GM12865 (cell line): Measurements from ENCODE around the gene CNGB1.
"Not testable (repeated sequence)": the region's sequence is repeated elsewhere in the genome, so short reads cannot be mapped to it uniquely, and the experiment has no call there.

Experiments used
- DNase-seq: peaks from one replicate; pipeline ENCODE4 v3.0.0; 2010; ENCODE audit warnings: low read depth
- H3K4me3 ChIP-seq: 2 replicates; pipeline ENCODE4 v1.5.1; 2011; ENCODE audit warnings: mild to moderate bottlenecking, low read depth, low read length, control low read depth
- TF ChIP-seq, protein P1 (sequence below): IDR thresholded peaks from 2 replicates; pipeline ENCODE4 v1.5.1; 2011; ENCODE audit warnings: low read length, control low read depth, low read depth, inconsistent platforms; ENCODE audit not compliant: insufficient read depth; ENCODE audit errors: missing control alignments

CNGB1 gene

GRCh38 chr16:57865746-57866528, 105.0 kb downstream of the CNGB1 start:
- DNase-seq = no peak
- TF ChIP-seq, protein P1, sequence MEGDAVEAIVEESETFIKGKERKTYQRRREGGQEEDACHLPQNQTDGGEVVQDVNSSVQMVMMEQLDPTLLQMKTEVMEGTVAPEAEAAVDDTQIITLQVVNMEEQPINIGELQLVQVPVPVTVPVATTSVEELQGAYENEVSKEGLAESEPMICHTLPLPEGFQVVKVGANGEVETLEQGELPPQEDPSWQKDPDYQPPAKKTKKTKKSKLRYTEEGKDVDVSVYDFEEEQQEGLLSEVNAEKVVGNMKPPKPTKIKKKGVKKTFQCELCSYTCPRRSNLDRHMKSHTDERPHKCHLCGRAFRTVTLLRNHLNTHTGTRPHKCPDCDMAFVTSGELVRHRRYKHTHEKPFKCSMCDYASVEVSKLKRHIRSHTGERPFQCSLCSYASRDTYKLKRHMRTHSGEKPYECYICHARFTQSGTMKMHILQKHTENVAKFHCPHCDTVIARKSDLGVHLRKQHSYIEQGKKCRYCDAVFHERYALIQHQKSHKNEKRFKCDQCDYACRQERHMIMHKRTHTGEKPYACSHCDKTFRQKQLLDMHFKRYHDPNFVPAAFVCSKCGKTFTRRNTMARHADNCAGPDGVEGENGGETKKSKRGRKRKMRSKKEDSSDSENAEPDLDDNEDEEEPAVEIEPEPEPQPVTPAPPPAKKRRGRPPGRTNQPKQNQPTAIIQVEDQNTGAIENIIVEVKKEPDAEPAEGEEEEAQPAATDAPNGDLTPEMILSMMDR = no peak
- H3K4me3 ChIP-seq = no peak overlapping the region

GRCh38 chr16:57863434-57864160, 107.3 kb downstream of the CNGB1 start:
- DNase-seq = no peak
- H3K4me3 ChIP-seq = no peak overlapping the region
- TF ChIP-seq, protein P1 = no peak

DNA sequence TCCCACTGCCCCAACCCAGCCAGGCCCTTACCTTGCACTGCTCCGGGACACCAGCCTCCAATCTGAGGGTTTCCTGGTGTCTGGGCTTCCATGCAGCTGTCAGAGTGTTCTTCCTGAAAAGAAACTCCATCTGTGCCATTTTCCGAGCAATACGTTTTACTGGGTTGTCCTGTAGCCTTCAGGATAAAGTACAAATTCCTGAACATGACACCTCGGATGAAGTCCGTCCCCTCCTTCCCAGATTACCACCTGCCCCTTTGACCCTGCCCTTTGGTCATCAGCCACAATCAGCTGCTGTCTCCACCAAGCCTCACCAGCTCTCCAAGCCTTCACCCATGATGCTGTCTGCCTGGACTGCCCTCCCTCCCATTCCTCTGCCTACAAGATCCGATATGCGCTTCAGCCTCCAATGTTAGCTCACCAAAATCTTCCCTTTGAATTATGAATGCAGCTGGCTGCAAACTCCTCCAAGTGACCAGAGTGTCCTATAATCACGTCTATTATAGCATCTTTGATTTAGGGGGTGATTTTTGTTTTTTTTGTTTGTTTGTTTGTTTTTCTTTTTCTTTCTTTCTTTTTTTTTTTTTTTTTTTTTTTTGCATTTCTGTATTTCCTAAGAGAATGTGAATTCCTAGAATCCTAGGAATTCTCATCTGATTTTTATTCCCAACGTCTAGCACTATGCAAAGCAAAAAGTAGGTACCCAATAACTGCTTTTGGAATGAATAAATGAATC, 108.1 kb downstream of the CNGB1 start:
- H3K4me3 ChIP-seq = no peak overlapping the region
- TF ChIP-seq, protein P1 = no peak
- no peak for DNase-seq

GRCh38 chr16:57859331-57859730, 111.6 kb downstream of the CNGB1 start:
- DNase-seq = no peak
- no peak overlapping the region for H3K4me3 ChIP-seq
- TF ChIP-seq, protein P1 = peak; percentile 5

- TF ChIP-seq, protein P1 = no peak
- DNase-seq = no peak
Measured at GRCh38 chr16:57858635-57859034, 112.3 kb downstream of the CNGB1 start.

DNA sequence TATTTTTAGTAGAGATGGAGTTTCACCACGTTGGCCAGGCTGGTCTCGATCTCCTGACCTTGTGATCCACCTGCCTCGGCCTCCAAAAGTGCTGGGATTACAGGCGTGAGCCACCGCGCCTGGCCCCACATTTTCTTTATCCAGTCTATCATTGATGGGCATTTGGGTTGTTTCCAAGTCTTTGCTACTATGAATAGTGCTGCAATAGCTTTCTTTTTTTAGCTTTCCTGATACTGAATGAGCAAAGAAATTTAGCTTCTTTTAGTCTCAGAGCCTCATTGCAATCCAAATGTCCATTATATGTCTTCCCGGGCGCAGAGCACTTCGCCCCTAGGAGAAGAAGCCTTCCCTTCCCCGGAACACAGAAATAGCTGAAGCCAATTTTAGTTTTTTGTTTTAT, 112.9 kb downstream of the CNGB1 start:
- not testable (repeated sequence) for DNase-seq, H3K4me3 ChIP-seq

More at GRCh38 chr16:57858635-57859034, 112.3 kb downstream of the CNGB1 start:
- no peak overlapping the region for H3K4me3 ChIP-seq

DNA sequence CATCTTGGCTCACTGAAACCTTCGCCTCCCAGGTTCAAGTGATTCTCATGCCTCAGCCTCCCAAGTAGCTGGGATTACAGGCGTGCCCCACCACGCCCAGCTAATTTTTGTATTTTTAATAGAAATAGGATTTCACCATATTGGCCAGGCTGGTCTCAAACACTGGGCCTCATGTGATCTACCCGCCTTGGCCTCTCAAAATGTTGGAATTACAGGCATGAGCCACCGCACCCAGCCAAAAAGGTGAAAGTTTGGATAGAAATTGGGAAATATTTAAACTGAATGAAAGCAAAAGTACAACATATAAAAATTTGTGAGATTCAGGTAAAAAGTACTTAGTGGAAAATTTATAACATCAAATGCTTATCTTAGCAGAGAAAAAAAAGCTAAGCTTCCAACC, 115.7 kb downstream of the CNGB1 start:
- TF ChIP-seq, protein P1 = no peak
- no peak overlapping the region for H3K4me3 ChIP-seq
- DNase-seq = no peak
